Measurements from ENCODE around the gene MGAT4C.

Gene MGAT4C

DNA sequence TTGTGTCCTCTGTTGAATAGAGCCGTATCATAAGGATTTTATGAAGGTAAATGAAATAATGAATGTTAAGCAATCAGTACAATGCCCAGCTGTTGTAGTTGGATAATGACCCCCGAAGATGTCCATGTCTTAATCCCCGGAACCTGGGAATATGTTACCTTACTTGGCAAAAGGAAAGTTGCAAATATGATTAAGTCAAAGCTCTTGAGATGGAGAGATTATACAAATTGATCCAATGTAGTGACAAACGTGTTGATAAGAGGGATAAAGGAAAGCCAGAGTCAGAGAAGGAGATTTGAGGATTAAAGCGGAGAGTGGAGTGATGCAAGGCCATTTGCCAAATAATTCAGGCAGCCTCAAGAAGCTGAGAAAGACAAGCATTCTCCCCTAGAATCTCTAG is 19.2 kb upstream of the MGAT4C start:
- H3K4me3 ChIP-seq (replicated peaks; ENCODE audit: low read depth, low read length): no peak overlapping the region
- TF ChIP-seq, protein P1, sequence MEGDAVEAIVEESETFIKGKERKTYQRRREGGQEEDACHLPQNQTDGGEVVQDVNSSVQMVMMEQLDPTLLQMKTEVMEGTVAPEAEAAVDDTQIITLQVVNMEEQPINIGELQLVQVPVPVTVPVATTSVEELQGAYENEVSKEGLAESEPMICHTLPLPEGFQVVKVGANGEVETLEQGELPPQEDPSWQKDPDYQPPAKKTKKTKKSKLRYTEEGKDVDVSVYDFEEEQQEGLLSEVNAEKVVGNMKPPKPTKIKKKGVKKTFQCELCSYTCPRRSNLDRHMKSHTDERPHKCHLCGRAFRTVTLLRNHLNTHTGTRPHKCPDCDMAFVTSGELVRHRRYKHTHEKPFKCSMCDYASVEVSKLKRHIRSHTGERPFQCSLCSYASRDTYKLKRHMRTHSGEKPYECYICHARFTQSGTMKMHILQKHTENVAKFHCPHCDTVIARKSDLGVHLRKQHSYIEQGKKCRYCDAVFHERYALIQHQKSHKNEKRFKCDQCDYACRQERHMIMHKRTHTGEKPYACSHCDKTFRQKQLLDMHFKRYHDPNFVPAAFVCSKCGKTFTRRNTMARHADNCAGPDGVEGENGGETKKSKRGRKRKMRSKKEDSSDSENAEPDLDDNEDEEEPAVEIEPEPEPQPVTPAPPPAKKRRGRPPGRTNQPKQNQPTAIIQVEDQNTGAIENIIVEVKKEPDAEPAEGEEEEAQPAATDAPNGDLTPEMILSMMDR (IDR thresholded peaks at IDR 0.05; ENCODE audit: low read depth, low read length, missing control alignments): no peak
- no peak for DNase-seq (ENCODE audit: extremely low read depth, low read depth)

- DNase-seq (ENCODE audit: extremely low read depth, low read depth): no peak
- TF ChIP-seq, protein P1 (IDR thresholded peaks at IDR 0.05; ENCODE audit: low read depth, low read length, missing control alignments): no peak
- H3K4me3 ChIP-seq (replicated peaks; ENCODE audit: low read depth, low read length): no peak overlapping the region
Observed at GRCh38 chr12:86265329-86265695, 9.1 kb upstream of the MGAT4C start.

- no peak overlapping the region for H3K4me3 ChIP-seq (replicated peaks; ENCODE audit: low read depth, low read length)
- DNase-seq (ENCODE audit: extremely low read depth, low read depth): no peak
- TF ChIP-seq, protein P1 (IDR thresholded peaks at IDR 0.05; ENCODE audit: low read depth, low read length, missing control alignments): no peak
Observed at GRCh38 chr12:86264451-86265328, 8.5 kb upstream of the MGAT4C start.

DNA sequence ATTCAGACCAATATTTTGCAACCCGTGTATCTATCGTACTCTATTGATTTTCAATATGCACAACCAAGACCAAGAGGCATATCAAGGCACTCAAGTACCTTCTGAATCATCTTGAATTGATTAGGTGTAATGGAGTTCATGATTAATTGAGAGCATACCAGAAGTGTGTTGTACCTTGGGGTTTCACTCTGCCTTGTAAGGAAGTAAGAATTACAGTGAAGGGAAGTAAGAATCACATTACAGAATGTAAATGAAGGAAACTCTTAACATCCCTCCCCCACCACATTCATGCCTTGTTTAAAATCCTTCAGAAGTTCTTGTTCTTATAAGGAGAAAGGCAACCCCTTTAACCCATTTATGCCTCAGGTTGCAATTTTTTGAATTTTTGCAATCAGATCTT is 5.4 kb upstream of the MGAT4C start:
- DNase-seq (ENCODE audit: extremely low read depth, low read depth): no peak
- no peak overlapping the region for H3K4me3 ChIP-seq (replicated peaks; ENCODE audit: low read depth, low read length)
- TF ChIP-seq, protein P1 (IDR thresholded peaks at IDR 0.05; ENCODE audit: low read depth, low read length, missing control alignments): no peak

- H3K4me3 ChIP-seq (replicated peaks; ENCODE audit: low read depth, low read length): no peak overlapping the region
- DNase-seq (ENCODE audit: extremely low read depth, low read depth): no peak
- TF ChIP-seq, protein P1 (IDR thresholded peaks at IDR 0.05; ENCODE audit: low read depth, low read length, missing control alignments): no peak
Observed at GRCh38 chr12:86261142-86261541, 5.0 kb upstream of the MGAT4C start.

GRCh38 chr12:86260183-86260582 is 4.0 kb upstream of the MGAT4C start:
- no peak for DNase-seq (ENCODE audit: extremely low read depth, low read depth)
- TF ChIP-seq, protein P1 (IDR thresholded peaks at IDR 0.05; ENCODE audit: low read depth, low read length, missing control alignments): no peak
- H3K4me3 ChIP-seq (replicated peaks; ENCODE audit: low read depth, low read length): no peak overlapping the region
